IPS DF 19.7 (cell line): ENCODE measurements around the gene EAF1.
"Not testable (repeated sequence)": the region's sequence is repeated elsewhere in the genome, so short reads cannot be mapped to it uniquely, and the experiment has no call there.

ENCODE experiments used
- DNase-seq: peaks from one replicate; pipeline ENCODE4 v3.0.0-alpha.2; 2013; ENCODE audit warnings: low read depth, low spot score

The EAF1 gene

DNA sequence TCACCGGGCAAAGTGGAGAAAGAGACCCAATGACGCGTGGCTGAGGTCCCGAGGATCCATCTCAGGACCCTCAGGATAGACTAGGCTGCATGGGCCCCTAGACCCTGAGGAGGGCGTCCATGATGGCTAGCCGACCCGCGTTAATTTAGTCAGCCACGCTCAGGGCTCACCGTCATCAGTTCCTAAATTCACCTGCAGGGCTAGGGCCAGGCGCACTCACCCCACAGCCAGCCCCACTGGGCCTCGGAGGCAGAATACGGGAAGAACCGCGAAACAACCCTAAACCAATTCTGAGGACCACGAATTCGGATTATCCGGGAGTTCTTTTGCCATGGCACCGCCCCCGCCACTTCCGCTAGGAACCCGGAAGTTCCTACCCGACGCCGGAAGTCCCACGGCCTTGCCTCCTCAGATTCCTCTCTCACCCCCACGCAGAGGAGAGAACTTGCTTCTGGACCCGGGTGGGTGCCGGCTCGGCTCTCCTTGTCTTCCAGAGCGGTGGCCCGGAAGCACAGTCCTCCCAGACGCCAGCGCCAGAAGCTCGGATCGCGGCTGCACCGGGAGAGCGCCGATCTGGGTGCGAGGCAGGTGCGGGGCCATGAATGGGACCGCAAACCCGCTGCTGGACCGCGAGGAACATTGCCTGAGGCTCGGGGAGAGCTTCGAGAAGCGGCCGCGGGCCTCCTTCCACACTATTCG, at the start of gene EAF1, which contains the start of gene METTL6:
TSS of gene EAF1 (plus strand) at position 417 of the 699 bp plus-strand sequence. CDS start at position 599, 182 bp downstream.
TSS of gene METTL6 (minus strand) at position 363 of the 699 bp plus-strand sequence. CDS start 1,033 bp downstream, outside the sequence.
- peak; percentile 40 for DNase-seq

DNA sequence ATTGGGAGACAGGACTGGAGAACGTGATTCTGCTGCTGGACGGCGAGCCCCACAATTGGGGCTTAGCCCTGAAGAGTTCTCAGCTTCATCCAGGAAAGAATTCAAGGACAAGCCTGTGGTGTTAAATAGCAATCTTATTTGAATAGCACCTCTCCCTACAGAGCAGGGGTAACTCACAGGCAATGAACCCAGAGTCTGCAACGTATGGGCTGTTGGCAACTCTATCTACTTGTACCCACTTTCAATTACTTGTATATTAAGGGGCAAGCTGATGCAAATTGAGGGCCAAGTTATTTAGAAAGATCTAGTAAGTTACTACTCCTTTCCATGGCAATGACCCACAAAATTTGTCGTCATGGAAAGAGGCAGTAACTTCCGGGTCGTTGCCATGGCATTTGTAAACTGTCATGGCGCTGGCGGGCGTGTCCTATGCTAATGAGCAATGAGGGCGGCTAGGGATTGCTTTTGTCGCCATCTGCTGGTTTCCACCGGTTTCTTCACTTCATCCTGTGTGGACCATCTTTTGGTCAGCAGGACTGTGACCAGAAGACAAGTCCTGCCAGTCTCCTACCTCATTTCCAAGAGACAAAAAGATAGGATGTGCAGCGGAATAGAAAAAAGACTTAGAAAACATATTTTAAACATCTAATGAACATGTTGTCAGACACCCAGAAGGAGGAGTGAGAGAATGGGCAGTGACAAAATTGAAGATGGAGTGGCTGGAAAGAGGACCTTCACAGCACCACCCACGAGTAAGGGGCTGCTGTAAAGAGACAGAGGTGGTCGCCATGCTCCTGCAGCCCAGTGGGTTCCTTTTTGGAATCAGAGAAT, 49.2 kb upstream of the EAF1 start:
- DNase-seq: peak; percentile 85

GRCh38 chr3:15380980-15381890, 46.2 kb upstream of the EAF1 start:
- no peak for DNase-seq

GRCh38 chr3:15382405-15382923, 44.9 kb upstream of the EAF1 start:
- DNase-seq: no peak

DNA sequence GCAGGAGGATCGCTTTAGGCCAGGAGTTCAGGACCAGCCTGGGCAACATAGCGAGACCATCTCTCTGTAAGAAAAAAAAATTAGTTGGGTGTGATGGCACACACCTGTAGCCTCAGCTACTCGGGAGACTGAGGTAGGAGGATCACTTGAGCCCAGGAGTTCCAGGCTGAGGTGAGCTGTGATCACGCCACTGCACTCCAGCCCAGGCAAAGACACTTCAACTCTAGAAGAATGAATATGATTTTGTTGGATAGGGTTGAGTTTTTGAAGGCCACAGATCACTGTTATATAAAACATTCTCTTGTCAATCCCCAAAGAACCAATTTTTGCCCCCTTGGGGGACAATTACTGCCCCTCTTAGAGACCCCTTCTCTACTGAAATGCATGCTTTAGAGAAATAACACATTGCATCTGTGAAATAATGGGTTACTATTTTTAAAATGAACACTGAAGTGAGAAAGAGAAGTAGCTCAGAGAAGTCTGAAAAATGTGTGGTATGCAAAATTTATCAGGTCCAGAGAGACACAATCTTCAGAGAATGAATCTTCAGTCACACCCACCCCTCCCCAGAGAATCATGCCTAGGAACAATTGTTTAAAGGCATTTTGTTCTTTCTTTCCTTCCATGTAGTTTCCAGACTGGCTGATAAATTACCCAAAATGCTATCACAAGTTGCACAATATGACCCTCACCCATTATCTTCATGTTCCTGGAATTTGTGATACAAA, 42.7 kb upstream of the EAF1 start:
- no peak for DNase-seq

DNA sequence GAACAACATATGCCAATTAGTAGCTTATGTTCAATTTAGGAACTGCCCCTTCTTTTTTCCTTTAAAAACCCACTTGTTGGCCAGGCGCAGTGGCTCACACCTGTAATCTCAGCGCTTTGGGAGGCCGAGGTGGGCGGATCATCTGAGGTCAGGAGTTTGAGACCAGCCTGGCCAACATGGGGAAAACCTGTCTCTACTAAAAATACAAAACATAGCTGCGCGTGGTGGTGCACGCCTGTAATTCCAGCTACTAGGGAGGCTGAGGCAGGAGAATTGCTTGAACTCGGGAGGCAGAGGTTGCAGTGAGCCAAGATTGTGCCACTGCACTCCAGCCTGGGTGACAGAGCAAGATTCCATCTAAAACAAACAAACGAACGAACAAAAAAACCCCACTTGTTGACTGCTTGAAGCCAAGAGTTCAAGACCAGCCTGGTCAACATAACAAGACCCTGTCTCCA, 42.1 kb upstream of the EAF1 start:
- DNase-seq: not testable (repeated sequence)

DNA sequence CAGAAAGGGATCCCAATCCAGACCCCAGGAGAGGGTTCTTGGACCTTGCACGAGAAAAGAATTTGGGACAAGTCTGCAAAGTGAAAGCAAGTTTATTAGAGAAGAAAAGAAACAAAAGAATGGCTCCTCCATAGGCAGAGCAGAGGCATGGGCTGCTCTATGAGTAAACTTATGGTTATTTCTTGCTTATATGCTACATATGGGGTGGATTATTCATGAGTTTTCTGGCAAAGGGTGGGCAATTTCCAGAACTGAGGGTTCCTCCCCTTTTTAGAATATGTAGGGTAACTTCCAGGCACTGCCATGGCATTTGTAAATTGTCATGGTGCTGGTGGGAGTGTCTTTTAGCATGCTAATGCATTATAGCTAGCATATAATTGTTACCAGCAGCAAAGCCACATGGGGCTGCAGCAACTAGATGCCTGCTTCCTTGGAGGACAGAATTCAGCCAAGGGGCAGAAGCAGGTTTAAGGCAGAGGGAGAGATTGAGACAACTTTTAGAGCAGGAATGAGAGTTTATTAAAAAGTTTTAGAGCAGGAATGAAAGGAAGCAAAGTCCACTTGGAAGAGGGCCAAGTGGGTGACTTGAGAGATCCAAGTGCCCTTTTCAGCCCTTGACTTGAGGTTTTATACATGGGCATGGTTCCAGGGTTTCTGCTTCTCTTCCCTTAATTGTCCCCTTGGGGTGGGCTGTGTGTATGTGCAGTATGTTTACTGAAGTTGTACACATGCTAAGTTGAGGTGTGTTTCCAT, 41.3 kb upstream of the EAF1 start:
- DNase-seq: no peak

DNA sequence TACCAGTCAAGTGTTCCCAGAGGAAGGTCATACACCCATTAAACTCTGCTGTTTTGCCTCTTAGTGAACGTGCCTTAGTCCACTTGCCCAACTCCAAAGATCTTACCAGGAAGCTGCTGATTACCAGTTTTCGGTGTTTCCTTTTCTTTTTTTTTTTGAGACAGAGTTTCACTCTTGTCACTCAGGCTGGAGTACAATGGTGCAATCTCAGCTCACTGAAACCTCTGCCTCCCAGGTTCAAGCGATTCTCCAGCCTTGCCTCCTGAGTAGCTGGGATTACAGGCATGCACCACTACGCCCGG, 40.8 kb upstream of the EAF1 start:
- DNase-seq: not testable (repeated sequence)

DNA sequence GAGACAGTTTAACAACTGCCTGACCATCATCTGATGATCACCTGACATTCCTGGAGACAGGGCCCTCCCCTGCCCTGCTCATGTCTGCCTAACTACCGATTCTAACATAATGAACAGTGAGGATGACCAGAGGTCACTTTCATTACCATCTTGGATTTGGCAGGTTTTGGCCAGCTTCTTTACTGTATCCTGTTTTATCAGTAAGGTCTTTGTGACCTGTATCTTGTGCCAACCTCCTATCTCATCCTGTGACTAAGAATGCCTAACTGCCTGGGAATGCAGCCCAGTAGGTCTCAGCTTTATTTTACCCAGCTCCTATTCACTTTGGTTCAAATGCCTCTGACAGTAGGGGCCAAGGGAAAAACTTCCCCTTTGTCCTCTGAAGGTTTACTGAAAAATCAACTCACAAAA, 40.2 kb upstream of the EAF1 start:
- no peak for DNase-seq

DNA sequence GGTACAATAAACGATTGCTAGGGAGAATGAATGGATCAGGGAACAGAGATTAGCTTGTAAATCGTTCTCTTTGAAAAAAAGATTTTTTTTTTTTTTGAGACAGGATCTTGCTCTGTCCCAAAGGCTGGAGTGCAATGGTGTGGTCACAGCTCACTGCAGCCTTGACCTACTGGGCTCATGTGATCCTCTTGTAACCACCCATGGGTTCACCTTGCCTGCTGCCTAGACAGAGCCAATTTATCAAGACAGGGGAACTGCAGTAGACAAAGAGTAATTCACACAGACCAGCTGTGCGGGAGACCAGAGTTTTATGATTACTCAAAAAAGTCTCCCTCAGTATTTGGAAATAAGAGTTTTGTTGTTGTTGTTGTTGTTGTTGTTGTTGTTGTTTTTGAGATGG, 39.7 kb upstream of the EAF1 start:
- DNase-seq: no peak

DNA sequence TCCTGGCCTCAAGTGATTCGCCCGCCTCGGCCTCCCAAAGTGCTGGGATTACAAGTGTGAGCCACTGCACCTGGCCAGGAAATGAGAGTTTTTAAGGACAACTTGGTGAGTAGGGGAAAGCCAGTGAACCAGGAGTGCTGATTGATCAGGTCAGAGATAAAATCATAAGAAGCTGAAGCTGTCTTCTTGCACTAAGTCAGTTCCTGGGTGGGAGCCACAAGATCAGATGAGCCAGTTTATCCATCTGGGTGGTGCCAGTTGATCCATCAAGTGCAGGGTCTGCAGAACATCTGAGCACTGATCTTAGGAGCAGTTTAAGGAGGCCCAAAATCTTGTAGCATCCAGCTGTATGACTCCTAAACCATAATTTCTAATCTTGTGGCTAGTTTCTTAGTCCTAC, 39.1 kb upstream of the EAF1 start:
- DNase-seq: not testable (repeated sequence)

DNA sequence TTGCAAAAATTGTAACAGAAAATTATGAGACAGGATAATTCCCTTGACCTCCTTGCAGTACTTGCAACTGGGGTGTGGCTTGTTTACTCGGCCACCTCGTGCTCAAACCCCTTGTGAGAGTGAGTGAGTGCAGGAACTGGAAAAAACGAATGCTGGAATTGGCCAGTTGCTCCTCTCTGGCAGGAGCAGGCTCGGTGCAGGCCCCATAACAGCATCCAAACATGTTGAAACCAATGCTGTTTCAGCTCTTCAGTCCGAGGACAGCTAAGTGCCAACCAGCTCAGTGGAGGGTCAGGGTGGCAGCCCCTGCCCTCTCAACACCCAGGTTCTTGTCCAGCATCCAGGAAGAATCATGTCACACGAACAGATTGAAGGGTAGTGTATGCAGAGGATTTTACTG, 36.9 kb upstream of the EAF1 start:
- DNase-seq: no peak

GRCh38 chr3:15391007-15391406, 36.4 kb upstream of the EAF1 start:
- DNase-seq: no peak

GRCh38 chr3:15393252-15393651, 34.1 kb upstream of the EAF1 start:
- not testable (repeated sequence) for DNase-seq

DNA sequence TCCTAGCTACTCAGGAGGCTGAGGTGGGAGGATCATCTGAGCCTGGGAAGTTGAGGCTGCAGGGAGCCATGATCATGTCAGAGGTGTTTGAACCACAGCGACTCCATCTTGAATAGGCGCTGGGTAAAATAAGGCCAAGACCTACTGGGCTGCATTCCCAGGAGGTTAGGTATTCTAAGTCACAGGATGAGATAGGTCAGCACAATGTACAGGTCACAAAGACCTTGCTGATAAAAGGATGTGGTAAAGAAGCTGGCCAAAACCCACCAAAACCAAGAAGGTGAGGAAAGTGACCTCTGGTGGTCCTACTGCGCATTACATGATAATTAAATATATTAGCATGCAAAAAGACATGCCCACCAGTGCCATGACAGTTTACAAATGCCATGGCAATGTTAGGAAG, 28.7 kb upstream of the EAF1 start:
- not testable (repeated sequence) for DNase-seq

GRCh38 chr3:15399970-15400369, 27.4 kb upstream of the EAF1 start:
- DNase-seq: no peak

GRCh38 chr3:15401936-15402335, 25.5 kb upstream of the EAF1 start:
- no peak for DNase-seq

- no peak for DNase-seq
Observed at GRCh38 chr3:15403495-15403894, 23.9 kb upstream of the EAF1 start.

GRCh38 chr3:15403965-15404364, 23.4 kb upstream of the EAF1 start:
- DNase-seq: no peak

DNA sequence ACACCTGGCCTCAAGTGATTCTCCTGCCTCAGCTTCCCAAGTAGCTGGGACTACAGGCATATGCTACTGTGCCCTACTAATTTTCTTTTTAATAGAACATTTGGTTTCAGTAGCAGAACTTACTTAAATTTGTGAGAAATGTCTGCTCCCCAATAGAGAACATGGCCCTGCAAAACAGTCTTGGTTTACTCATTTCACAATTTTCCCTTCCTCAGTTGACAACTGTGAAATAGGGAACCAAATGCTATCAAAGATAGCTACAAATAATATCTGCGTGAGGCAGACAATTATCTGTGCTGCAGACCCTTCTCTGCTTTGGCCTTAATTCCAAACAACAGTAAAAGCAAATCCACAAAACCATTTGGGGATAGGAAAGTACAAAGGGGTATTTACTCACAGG, 22.6 kb upstream of the EAF1 start:
- no peak for DNase-seq
